Astrocyte (in vitro differentiated cells and primary cell): ENCODE results near the gene CACNB1.
"Not testable (repeated sequence)": the region's sequence is repeated elsewhere in the genome, so short reads cannot be mapped to it uniquely, and the experiment has no call there.

Source experiments
- CTCF ChIP-seq: IDR thresholded peaks from 2 replicates; pipeline ENCODE4 v1.5.1; 2011; ENCODE audit warnings: low read depth, mild to moderate bottlenecking, inconsistent platforms, low read length, moderate library complexity; ENCODE audit not compliant: insufficient read depth
- EZH2 ChIP-seq: IDR thresholded peaks from 2 replicates; pipeline ENCODE4 v1.6.1; 2012; ENCODE audit warnings: mild to moderate bottlenecking, low read length, inconsistent platforms; ENCODE audit not compliant: insufficient read depth

GRCh38 chr17:39129544-39129943, 67.9 kb downstream of the CACNB1 start:
- TF ChIP-seq CTCF, EZH2: not testable (repeated sequence)
